IMR-90 (cell line): Measurements from ENCODE around the gene VEGFA.

Experiments
- TF ChIP-seq, protein P1 (sequence below): conservative IDR thresholded peaks from 2 replicates; pipeline ENCODE4 v1.5.1; 2012; ENCODE audit warnings: mild to moderate bottlenecking, low read depth, low read length, improper control_type of control experiment
- TF ChIP-seq, protein P2 (sequence below): fragments of 150-350 bp; IDR thresholded peaks from 2 replicates; pipeline ENCODE4 v1.6.1; 2017; ENCODE audit warnings: mild to moderate bottlenecking, antibody characterized with exemption, low read length, low read depth

- TF ChIP-seq, protein P1, sequence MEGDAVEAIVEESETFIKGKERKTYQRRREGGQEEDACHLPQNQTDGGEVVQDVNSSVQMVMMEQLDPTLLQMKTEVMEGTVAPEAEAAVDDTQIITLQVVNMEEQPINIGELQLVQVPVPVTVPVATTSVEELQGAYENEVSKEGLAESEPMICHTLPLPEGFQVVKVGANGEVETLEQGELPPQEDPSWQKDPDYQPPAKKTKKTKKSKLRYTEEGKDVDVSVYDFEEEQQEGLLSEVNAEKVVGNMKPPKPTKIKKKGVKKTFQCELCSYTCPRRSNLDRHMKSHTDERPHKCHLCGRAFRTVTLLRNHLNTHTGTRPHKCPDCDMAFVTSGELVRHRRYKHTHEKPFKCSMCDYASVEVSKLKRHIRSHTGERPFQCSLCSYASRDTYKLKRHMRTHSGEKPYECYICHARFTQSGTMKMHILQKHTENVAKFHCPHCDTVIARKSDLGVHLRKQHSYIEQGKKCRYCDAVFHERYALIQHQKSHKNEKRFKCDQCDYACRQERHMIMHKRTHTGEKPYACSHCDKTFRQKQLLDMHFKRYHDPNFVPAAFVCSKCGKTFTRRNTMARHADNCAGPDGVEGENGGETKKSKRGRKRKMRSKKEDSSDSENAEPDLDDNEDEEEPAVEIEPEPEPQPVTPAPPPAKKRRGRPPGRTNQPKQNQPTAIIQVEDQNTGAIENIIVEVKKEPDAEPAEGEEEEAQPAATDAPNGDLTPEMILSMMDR, result no peak
- TF ChIP-seq, protein P2, sequence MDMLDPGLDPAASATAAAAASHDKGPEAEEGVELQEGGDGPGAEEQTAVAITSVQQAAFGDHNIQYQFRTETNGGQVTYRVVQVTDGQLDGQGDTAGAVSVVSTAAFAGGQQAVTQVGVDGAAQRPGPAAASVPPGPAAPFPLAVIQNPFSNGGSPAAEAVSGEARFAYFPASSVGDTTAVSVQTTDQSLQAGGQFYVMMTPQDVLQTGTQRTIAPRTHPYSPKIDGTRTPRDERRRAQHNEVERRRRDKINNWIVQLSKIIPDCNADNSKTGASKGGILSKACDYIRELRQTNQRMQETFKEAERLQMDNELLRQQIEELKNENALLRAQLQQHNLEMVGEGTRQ, result no peak
Observed at GRCh38 chr6:43823879-43824702, 54.1 kb downstream of the VEGFA start.
